Amniotic epithelial cell (primary cell): ENCODE data around the gene UBE2D4.
"Not testable (repeated sequence)": the region's sequence is repeated elsewhere in the genome, so short reads cannot be mapped to it uniquely, and the experiment has no call there.

Experiments
- DNase-seq: peaks from one replicate; pipeline ENCODE4 v3.0.0-alpha.2; 2010; ENCODE audit warnings: low read depth

UBE2D4 gene

DNA sequence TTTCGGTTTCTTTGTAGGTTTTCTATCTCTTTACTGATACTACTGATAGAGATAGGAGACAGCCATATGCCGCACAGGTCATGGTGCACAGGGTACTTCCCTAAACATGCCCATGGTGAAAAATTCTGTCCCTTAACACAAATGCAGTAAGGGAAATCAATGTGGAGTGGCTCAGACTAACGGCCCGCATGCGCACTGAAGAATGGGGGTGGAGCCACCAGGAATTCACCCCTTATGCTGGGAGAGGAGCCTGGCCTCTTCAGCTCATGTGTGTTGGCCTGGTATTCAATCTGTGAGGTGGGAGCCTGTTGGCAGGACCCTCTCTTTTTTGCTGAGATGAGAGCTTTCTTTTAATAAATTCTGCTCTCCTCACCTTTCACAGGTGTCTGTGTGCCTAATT is 11.4 kb upstream of the UBE2D4 start:
- no peak for DNase-seq

DNA sequence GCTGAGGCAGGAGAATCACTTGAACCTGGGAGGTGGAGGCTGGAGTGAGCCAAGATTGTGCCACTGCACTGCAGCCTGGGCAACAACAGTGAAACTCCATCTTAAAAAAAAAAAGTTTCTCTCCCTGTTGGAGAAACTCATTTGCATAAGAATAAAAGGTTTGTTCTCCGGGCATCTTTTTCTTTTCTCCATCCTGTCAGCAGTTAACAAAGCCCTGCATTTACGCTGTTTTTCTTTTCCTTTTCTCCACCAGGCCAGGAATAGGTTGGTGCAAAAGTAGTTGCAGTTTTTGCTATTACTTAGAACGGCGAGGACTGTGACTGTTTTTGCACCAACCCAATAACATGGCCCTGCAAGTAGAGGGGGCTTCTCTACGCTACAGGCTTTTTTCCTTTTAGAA is 10.3 kb upstream of the UBE2D4 start:
- no peak for DNase-seq

DNA sequence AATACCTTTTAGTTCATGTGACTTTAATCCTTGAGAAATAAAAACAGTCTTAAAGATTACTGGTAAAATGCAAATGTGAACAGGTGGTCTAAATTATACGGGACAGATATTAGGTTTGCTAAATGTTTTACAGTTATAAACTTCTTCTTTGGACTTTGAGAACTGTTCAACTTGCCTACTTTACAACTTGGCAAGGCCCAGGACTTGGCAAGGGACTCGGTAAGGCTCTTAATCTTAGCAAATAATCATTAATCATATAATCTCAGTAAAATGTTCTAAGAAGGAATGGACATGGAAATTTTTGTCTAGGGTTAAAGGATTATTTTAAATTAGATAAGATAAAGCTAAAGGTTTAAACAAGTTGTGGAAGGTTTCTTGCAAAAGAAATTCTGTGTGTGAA is 4.8 kb upstream of the UBE2D4 start:
- peak; percentile 19 for DNase-seq

DNA sequence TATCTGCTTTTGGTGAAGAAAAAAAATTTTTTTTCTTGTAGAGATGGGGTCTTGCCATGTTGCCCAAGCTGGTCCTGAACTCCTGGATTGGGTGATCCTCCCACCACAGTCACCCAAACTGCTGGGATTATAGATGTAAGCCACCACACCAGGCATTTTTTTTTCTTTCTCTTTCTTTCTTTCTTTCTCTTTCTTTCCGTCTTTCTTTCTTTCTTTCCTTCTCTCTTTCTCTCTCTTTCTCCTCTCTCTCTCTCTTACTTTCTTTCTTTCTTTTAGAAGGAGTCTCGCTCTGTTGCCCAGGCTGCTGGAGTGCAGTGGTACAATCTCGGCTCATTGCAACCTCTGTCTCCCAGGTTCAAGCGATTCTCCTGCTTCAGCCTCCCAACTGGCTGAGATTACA is 3.5 kb upstream of the UBE2D4 start:
- DNase-seq: no peak

DNA sequence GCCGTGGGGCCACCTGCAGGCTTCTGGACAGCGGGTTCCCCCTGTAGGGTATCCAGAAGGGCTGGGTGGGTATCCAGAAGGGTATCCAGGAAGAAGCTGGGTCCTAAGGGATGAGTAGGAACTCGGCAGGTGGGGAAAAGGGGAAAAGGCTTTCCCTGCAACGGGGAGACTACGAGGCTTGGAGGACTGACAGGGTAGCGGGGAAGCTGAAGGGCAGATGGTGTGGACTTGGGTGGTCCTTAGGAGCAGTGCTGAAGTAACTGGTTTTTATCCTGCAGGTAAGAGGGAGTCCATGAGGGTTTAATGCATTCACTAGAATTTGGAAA is 525 bp downstream of the UBE2D4 start:
- DNase-seq: no peak

DNA sequence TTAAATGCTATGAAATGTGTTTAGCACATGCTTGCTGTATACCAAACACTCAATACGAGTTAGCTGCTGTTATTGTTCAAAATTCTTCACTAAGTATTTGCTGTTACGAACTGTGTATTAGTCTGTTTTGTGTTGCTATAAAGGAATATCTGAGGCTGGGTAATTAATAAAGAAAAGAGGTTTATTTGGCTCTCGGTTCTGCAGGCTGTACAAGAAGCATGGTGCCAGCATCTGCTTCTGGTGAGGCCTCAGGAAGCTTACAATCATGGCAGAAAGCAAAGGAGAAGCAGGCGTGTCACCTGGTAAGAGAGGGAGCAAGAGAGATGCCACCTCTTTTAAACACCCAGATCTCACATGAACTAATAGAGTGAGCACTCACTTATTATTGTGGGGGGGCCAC is 1.6 kb downstream of the UBE2D4 start:
- no peak for DNase-seq

DNA sequence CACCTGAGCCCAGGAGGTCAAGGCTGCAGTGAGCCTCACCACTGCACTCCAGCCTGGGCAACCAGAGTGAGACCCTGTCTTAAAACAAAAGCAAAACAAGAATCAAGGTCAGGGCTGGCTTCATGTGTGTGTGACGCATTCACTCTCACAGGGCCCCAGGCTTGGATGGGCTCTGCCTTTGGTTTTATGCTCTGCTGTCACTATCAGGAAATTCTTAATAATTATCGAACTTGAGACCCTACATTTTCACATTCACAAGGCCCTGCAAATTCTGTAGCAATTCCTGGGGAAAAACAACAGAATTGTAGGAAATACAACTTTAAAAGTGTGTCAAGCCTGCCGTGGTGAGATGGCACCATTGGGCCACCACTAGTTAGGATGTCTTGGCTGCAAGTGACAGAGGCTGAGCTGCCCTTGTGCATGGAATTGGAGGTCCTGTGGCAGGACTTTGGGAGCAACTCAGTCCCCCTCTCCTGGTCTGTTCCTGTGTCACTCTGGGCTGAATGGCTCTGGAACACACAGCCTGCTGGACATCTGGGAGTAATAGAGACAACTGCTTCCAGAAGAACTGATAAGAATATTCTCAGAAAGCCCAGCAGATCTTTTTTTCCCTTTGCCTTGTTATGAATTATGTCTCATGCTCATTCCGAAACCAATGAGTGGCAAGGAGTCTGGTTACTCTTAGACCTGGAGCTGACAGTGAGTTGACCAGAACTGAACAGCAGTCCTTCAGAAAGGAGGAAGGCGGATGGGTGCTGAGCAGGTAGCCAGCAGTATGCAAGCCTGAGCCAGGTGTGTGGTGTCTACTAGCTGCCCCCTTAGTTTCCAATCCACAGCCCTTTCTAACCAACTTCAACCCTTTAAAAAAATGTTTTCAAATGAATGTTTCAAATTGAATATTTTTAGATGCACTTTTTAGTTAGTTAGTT is 3.6 kb downstream of the UBE2D4 start:
- no peak for DNase-seq

DNA sequence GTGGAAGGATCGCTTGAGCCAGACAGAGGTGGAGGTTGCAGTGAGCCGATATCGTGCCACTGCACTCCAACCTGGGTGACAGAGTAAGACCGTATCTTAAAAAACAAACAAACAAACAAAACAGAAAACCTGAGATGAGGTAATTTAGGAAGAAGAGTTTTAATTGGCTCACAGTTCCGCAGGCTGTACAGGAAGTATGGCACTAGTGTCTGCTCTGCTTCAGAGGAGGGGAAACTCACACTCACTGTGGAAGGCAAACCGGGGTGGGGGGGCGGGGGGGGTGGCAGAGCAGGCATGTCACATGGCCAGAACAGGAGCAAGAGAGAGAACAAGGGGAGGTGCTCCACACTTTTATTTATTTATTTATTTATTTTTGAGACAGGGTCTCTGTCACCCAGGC is 5.1 kb downstream of the UBE2D4 start:
- no peak for DNase-seq

DNA sequence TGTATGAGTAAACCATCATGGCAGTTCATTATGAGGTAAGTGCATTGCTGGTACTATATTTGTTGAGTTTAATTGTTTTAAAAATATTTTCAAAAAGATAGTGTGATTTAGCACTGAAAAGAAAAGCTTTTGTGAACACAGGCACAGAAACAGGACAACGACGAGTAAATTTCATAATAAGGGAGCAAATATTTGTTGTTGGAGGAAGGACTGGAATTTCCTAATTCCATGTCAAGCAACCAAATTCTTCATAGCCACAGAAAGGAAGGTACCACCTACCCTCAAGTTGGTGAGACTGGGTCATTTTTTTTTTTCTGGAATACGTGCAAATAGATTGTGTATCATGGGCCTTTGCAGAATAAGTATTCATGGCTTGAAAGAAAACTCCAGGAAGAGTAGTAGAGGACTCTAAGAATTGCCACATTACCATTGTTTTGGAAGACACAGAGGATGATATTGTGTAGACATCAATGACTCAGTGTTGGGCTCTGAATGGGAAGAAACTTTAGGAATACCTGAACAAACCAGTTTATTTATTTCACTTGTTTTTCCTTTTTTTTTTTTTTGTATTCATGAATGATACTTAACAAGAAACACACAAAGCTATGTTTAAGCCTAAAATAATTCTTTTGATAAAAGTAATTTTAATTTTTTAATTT is 7.8 kb downstream of the UBE2D4 start:
- DNase-seq: no peak

DNA sequence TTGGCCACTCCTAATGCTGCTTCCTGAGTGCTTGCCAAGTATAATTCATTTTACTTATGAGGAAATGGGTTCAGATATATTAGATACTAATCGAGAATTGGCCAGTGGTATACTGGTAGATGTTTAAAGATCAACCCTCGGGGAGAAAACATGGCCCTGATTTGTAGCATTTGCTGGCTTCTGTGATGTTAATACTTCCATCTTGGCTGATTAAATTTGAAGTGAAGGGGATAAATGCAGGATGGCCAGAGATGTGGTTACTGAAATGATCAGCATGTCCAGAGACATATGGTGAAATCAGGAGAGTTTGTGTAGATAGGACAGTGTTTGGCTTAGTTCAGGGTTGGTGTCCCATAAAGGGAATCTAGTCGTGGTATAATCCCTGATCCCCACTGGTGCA is 11.2 kb downstream of the UBE2D4 start:
- no peak for DNase-seq

DNA sequence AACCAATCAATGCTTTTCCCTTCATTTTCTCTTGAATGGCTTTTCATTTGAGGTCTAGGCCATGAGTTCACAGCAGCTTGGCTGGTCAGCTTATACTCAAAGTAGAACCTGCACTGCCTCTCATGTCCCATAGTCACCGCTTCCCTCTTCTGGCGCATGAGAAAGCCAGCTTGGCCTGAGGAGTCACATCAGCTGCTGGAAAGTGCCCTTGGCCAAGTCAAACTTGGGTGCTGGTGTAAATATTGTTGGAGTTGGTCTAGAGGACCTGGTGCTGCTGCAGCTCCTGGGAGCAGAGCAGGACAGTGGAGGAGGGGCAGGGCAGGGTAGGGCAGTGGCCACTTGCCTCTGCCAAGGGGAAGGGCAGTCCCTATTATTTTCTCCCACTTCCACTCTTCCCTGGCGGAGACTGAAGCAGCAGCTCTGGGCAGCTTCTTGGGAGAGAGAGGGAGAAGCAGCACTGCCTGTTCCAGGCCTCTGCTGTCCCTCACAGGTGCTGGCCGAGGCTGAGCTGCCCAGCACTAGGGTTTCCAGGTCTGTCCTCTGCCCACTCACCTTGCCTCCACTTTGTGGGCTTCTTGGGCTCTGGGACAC is 12.8 kb downstream of the UBE2D4 start:
- DNase-seq: no peak

DNA sequence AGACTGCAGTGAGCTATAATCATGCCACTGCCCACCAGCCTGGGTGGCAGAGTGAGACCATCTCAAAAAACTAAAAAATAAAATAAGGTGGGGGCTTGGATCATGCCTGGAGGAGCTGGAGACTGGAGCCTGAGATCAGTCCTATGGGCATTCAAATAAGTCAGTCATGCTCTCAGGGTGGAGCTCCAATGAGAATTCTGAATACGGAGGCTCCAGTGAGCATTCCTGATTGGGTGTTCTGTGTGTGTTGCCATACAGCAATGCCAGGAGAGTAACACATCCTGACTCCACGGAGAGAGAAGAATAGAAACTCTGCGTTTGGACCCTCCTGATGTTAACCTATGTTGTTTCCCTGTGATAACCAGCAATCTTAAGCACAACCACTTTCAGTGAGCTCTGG is 16.0 kb downstream of the UBE2D4 start:
- no peak for DNase-seq

DNA sequence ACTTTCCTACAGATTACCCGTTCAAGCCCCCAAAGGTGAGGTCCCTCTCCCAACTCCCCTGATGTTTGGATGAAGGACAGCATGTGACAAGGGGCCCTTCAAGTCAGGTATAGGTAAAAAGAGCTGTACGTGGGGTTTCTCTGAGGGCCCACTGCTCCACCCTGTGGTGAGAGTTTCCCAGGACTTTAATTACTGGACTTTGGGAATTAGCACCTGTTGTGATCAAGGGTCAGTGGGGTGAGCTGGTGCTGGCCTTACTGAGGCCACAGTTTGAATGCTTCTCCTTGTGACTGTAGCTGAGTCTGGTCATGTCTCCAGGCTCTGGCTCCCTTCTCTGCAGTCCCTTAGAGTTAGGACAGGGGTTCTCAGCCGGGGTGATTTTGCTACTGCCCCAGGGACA is 16.8 kb downstream of the UBE2D4 start:
- no peak for DNase-seq

DNA sequence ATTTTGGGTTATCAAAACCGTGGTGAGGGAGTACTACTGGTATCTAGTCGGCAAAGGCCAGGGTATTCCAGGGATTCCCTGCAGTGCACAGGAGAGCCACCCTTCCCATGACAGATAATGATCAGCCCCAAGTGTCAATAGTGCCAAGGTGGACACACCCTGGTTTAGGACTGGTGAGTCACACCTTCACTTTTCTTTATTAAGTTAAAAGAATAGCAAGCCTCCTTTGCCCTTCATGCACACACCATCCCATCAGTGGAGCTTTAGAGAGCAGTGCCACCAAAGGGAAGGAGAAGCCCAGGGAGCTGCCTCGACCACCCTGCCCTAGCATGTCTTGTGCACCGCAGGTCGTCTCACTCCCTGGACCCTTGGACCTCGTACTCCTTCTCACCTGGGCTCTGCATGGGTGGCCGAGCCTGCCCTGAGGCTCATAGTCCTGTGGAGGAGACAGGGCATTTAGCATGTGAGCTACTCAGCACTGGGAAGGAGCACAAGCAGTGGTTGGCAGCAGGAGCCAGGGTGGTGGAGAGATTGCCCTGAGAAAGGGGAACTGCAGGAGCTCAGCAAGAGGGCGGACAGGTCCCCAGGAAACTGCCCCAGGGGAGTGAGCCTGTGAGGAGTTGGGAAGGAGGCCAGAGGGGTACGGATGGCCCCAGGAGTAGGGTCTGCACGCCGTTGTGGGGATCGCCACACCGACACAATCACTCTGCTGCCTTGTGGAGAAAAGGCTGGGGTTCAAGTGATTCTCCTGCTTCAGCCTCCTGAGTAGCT is 17.4 kb downstream of the UBE2D4 start:
- DNase-seq: no peak

DNA sequence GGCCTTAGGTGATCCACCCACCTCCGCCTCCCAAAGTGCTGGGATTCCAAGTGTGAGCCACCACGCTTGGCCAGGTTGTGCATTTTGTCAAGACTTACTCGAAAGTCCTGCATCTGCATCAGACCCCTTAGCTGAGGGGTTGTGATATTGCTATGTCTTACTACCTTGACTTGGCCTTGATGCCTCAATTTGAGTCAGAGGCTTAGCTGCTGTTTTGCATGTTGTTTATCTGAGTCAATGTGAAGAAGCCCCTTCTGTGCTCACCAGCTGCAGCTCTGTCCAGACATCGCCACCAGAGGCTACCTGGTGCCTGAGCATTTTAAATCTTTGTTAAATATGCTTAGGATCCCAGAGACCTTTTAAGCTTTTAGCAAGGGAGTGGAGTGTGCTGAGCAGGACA is 18.1 kb downstream of the UBE2D4 start:
- DNase-seq: peak; percentile 8

DNA sequence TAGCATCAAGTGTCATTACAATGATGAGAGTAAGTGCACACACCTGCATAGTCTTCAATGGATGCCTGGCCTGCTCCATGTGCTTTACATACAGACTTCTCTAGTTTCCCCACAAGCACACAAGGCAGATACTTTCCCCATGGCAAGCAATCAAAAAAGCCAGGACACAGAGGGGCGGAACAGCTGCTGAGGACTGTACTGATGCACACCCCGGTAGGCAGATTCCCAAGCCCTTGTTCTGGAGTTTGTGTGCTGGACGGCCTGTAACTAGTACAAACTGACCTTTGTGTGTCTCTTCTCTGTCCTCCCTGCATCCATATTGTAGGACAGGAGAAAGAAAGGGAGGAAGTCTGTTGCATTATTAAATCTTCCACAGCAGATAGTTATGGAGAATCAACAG is 25.8 kb downstream of the UBE2D4 start:
- no peak for DNase-seq

DNA sequence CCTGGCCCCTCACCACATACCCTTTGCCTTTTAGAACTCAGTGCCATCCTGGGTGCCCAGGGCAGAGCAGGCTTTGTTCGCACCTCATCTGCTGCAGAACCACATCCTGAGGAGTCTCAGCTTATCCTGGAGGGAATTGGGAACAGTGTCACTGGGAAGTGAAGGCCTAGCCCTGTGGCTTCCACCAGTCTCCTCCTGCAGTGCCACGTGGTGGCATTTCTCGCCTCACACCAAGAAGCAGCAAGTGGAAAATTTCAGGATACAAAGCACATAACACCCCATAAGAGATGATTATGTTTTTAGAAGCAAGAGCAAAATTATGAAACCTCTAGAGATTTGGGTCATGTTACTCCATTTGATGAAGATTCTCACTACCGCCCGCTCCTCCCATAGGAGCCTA is 26.8 kb downstream of the UBE2D4 start:
- DNase-seq: no peak

DNA sequence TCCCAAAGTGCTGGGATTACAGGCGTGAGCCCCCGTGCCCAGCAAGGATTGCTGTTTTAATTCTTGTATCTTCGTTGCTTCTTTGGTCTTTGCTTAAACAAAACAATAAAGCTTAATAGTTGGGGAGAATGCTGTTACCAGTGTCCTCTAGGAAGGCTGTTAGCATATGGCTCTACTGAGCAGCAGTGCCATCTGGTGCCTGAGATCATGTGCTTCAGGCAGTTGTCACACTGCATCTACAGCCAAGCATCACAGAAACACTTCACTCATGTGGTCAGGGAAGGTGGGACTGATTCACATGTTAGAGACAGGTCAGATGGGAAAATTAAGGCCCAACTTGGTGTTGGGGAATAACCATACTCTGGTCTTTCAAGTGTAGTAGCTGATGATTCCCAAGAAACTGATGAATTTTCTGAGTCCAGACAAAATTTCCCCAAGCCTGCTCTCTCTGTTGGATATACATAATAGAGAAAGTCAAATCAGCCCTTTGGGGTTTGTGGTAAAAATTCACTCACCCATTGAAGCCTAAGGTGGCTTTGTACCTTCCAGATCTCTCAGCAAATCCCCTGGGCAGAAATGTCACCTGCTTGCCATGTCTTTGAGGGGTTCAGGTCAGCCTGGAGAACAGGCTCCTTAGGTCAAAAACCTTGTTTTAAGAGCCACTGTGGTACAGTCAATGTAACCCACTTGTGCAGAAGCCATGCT is 28.4 kb downstream of the UBE2D4 start:
- DNase-seq: peak; percentile 56

DNA sequence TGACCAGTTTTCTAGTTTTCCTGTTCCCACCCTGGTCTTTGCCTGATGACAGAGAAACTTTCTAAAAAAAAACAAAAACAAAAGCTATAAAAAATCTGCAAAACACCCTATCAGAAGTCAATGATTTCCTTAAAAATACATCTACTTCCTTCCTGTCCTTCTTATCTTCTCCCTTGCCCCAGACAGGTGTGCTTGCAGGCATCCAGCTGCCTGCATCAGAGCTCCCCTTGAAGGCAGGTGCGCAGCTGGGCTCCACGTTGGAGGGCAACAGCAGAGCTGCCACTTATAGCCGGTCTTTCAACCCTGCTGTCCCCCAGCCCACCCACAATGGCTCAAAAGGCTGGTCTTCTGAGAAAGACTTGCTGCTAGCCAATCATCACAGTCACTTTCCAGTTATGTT is 29.8 kb downstream of the UBE2D4 start:
- DNase-seq: no peak

DNA sequence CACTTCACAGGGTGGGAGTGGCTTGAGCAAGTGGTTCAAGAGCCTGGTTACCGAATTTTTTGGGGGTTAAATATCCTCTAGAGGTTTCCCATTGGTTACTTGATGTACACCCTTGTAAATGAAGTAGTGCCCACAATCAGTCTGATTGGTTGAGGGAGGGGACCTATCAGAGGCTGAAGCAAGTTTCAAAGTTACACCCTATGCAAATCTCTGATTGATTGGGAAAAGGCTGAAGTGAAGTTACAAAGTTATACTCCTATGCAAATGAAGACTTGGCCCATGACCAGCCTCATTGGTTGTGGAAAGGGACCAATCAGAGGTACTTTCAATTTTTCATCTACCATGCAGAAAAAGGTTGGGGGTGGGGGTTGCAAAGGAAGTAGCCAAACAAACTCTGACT is 34.7 kb downstream of the UBE2D4 start:
- DNase-seq: no peak

DNA sequence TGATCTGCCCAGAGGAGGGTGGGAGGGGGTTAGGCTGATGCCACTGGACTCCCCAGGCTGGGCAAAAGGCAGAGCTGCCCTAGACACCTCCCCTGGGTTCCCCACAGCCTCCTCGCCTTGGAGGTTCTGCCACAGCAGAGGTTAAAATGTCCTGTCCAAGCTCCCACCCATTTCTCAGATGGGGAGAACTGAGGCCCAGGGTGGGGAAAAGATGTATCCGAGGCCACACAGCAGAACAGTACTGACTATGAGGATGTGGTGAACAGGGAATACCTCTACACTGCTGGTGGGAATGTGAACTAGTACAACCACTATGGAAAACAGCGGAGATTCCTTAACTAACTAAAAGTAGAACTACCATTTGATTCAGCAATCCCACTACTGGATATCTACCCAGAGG is 40.2 kb downstream of the UBE2D4 start:
- not testable (repeated sequence) for DNase-seq
